HEK293 (cell line): Measurements from ENCODE around the gene PROSER2.

Experiments used
- BCL11B ChIP-seq: fragments of 450-650 bp; formaldehyde crosslinking; IDR thresholded peaks from 2 replicates; pipeline ENCODE4 v1.5.1; 2016; ENCODE audit warnings: low read depth, missing biosample characterization, missing genetic modification characterization
- GFI1B ChIP-seq: fragments of 450-650 bp; formaldehyde crosslinking; IDR thresholded peaks from 2 replicates; pipeline ENCODE4 v1.5.1; 2016; ENCODE audit warnings: missing biosample characterization, missing genetic modification characterization
- GLI4 ChIP-seq: fragments of 450-650 bp; formaldehyde crosslinking; IDR thresholded peaks from 2 replicates; pipeline ENCODE4 v1.5.1; 2016; ENCODE audit warnings: missing biosample characterization, missing genetic modification characterization
- PBX3 ChIP-seq: sonication (generic); formaldehyde crosslinking; IDR thresholded peaks from 2 replicates; pipeline ENCODE4 v1.8.1; 2022; ENCODE audit warnings: mild to moderate bottlenecking, moderate library complexity, missing genetic modification reagents
- PRDM10 ChIP-seq: fragments of 450-650 bp; formaldehyde crosslinking; IDR thresholded peaks from 2 replicates; pipeline ENCODE4 v1.5.1; 2016; ENCODE audit warnings: missing biosample characterization, missing genetic modification characterization
- PRDM6 ChIP-seq: fragments of 450-650 bp; formaldehyde crosslinking; IDR thresholded peaks from 2 replicates; pipeline ENCODE4 v1.5.1; 2017; ENCODE audit warnings: missing biosample characterization, missing genetic modification characterization
- SETDB1 ChIP-seq: IDR thresholded peaks from one replicate; pipeline ENCODE4 v1.6.1; 2017; ENCODE audit warnings: mild to moderate bottlenecking, low read length, moderate library complexity, mixed read lengths; ENCODE audit not compliant: insufficient read length
- WT1 ChIP-seq: fragments of 450-650 bp; formaldehyde crosslinking; IDR thresholded peaks from 2 replicates; pipeline ENCODE4 v1.5.1; 2016; ENCODE audit warnings: missing biosample characterization, missing genetic modification characterization
- ZBTB11 ChIP-seq: fragments of 450-650 bp; formaldehyde crosslinking; conservative IDR thresholded peaks from 2 replicates; pipeline ENCODE4 v1.5.1; 2016; ENCODE audit warnings: low read depth, missing biosample characterization, missing genetic modification characterization
- ZBTB26 ChIP-seq: fragments of 450-650 bp; formaldehyde crosslinking; optimal IDR thresholded peaks from 2 replicates; pipeline ENCODE3; 2016; ENCODE audit warnings: missing biosample characterization, mild to moderate bottlenecking, missing genetic modification characterization
- ZFP69B ChIP-seq: fragments of 450-650 bp; formaldehyde crosslinking; IDR thresholded peaks from 2 replicates; pipeline ENCODE4 v1.5.1; 2016; ENCODE audit warnings: missing biosample characterization, missing genetic modification characterization
- ZIC2 ChIP-seq: fragments of 450-650 bp; formaldehyde crosslinking; IDR thresholded peaks from 2 replicates; pipeline ENCODE4 v1.5.1; 2016; ENCODE audit warnings: missing biosample characterization, missing genetic modification characterization
- ZNF10 ChIP-seq: fragments of 450-650 bp; formaldehyde crosslinking; IDR thresholded peaks from 2 replicates; pipeline ENCODE4 v1.5.1; 2017; ENCODE audit warnings: missing biosample characterization, missing genetic modification characterization
- ZNF132 ChIP-seq: fragments of 450-650 bp; formaldehyde crosslinking; IDR thresholded peaks from 2 replicates; pipeline ENCODE4 v1.5.1; 2017; ENCODE audit warnings: missing biosample characterization, missing genetic modification characterization, borderline replicate concordance
- ZNF146 ChIP-seq: fragments of 450-650 bp; formaldehyde crosslinking; IDR thresholded peaks from 2 replicates; pipeline ENCODE4 v1.5.1; 2016; ENCODE audit warnings: missing biosample characterization, missing genetic modification characterization
- ZNF2 ChIP-seq: fragments of 450-650 bp; formaldehyde crosslinking; IDR thresholded peaks from 2 replicates; pipeline ENCODE4 v1.5.1; 2016; ENCODE audit warnings: missing biosample characterization, missing genetic modification characterization
- ZNF239 ChIP-seq: fragments of 450-650 bp; formaldehyde crosslinking; IDR thresholded peaks from 2 replicates; pipeline ENCODE4 v1.5.1; 2016; ENCODE audit warnings: missing biosample characterization, missing genetic modification characterization
- ZNF248 ChIP-seq: fragments of 450-650 bp; formaldehyde crosslinking; IDR thresholded peaks from 2 replicates; pipeline ENCODE4 v1.5.1; 2017; ENCODE audit warnings: missing biosample characterization, missing genetic modification characterization
- ZNF324 ChIP-seq: fragments of 450-650 bp; formaldehyde crosslinking; IDR thresholded peaks from 2 replicates; pipeline ENCODE4 v1.5.1; 2016; ENCODE audit warnings: missing biosample characterization, missing genetic modification characterization
- ZNF341 ChIP-seq: fragments of 450-650 bp; formaldehyde crosslinking; IDR thresholded peaks from 2 replicates; pipeline ENCODE4; 2016; ENCODE audit warnings: low read depth, missing biosample characterization, missing genetic modification characterization
- ZNF473 ChIP-seq: fragments of 450-650 bp; formaldehyde crosslinking; IDR thresholded peaks from 2 replicates; pipeline ENCODE4 v1.5.1; 2017; ENCODE audit warnings: missing biosample characterization, missing genetic modification characterization
- ZNF521 ChIP-seq: fragments of 450-650 bp; formaldehyde crosslinking; IDR thresholded peaks from 2 replicates; pipeline ENCODE4 v1.5.1; 2017; ENCODE audit warnings: missing biosample characterization, mild to moderate bottlenecking, missing genetic modification characterization
- ZNF544 ChIP-seq: fragments of 450-650 bp; formaldehyde crosslinking; IDR thresholded peaks from 2 replicates; pipeline ENCODE4 v1.5.0; 2017; ENCODE audit warnings: missing biosample characterization, missing genetic modification characterization
- ZNF558 ChIP-seq: fragments of 450-650 bp; formaldehyde crosslinking; IDR thresholded peaks from 2 replicates; pipeline ENCODE4 v1.5.1; 2016; ENCODE audit warnings: missing biosample characterization, missing genetic modification characterization
- ZNF596 ChIP-seq: fragments of 450-650 bp; IDR thresholded peaks from 2 replicates; pipeline ENCODE4 v1.5.0; 2018; ENCODE audit warnings: missing biosample characterization, mild to moderate bottlenecking, missing genetic modification characterization, moderate library complexity
- ZNF629 ChIP-seq: fragments of 450-650 bp; formaldehyde crosslinking; IDR thresholded peaks from 2 replicates; pipeline ENCODE4 v1.5.1; 2017; ENCODE audit warnings: missing biosample characterization, missing genetic modification characterization
- ZNF658 ChIP-seq: fragments of 450-650 bp; formaldehyde crosslinking; IDR thresholded peaks from 2 replicates; pipeline ENCODE4; 2016; ENCODE audit warnings: missing biosample characterization, missing genetic modification characterization
- ZNF701 ChIP-seq: fragments of 450-650 bp; formaldehyde crosslinking; IDR thresholded peaks from 2 replicates; pipeline ENCODE4 v1.5.1; 2016; ENCODE audit warnings: missing biosample characterization, missing genetic modification characterization
- ZNF76 ChIP-seq: fragments of 450-650 bp; formaldehyde crosslinking; IDR thresholded peaks from 2 replicates; pipeline ENCODE4; 2016; ENCODE audit warnings: low read depth, missing biosample characterization, missing genetic modification characterization, borderline replicate concordance
- ZSCAN30 ChIP-seq: fragments of 450-650 bp; IDR thresholded peaks from 2 replicates; pipeline ENCODE4 v1.5.1; 2018; ENCODE audit warnings: missing biosample characterization, mild to moderate bottlenecking, missing genetic modification characterization, moderate library complexity

The PROSER2 gene

GRCh38 chr10:11773761-11774441, 49.3 kb upstream of the PROSER2 start (continued):
- TF ChIP-seq ZBTB11 (tag by site-specific recombination): 0 out of 2 replicates have a peak, but pooled peaks have one; percentile 15
- TF ChIP-seq PRDM6 (tag by site-specific recombination): peak; percentile 97
- peak; percentile 57; the same call in 1 of the 2 replicates for TF ChIP-seq ZNF2
- peak; percentile 48; the same call in 1 of the 2 replicates for TF ChIP-seq ZNF341 (tag by site-specific recombination)
- TF ChIP-seq ZNF596 (tag by site-specific recombination): peak; percentile 76
- peak; percentile 89 for TF ChIP-seq ZSCAN30 (tag by site-specific recombination)
- TF ChIP-seq WT1 (tag by site-specific recombination): peak; percentile 97
- TF ChIP-seq ZNF324: peak; percentile 70; the same call in 1 of the 2 replicates
- TF ChIP-seq ZNF146: peak; percentile 52
- no peak for TF ChIP-seq GLI4 (tag by site-specific recombination)
- peak; percentile 67 for TF ChIP-seq ZNF76 (tag by site-specific recombination)
- TF ChIP-seq ZNF10: peak; percentile 94
- 0 out of 2 replicates have a peak, but pooled peaks have one; percentile 46 for TF ChIP-seq PRDM10 (tag by site-specific recombination)
- no peak for TF ChIP-seq ZNF521 (tag by site-specific recombination)
- no peak for TF ChIP-seq ZIC2 (tag by site-specific recombination)
- TF ChIP-seq ZFP69B (tag by site-specific recombination): 0 out of 2 replicates have a peak, but pooled peaks have one; percentile 27
- TF ChIP-seq ZNF239 (tag by site-specific recombination): no peak
- peak; percentile 6 for TF ChIP-seq ZBTB26
- TF ChIP-seq ZNF544 (tag by site-specific recombination): no peak
- TF ChIP-seq GFI1B (tag by site-specific recombination): peak; percentile 79
- no peak for TF ChIP-seq ZNF248 (tag by site-specific recombination)
- TF ChIP-seq PBX3: no peak
- TF ChIP-seq ZNF701 (tag by site-specific recombination): no peak
- TF ChIP-seq ZNF132 (tag by site-specific recombination): no peak
- TF ChIP-seq BCL11B (tag by site-specific recombination): no peak
- TF ChIP-seq SETDB1: no peak
- TF ChIP-seq ZNF558: peak; percentile 70; the same call in 1 of the 2 replicates
- no peak for TF ChIP-seq ZNF658 (tag by site-specific recombination)
- no peak for TF ChIP-seq ZNF473
- TF ChIP-seq ZNF629 (tag by site-specific recombination): peak; percentile 88
